ENCODE data around the gene GPI. TPM values are rescaled to one million over a fixed set of nuclear protein-coding genes. Genes with fewer than 3 reads are reported as not detected.

GPI gene
- total RNA-seq, 1 donor from 2014 or later = 213 TPM

- peaks cover 2% of the 10 kb centered on the region for H3K27me3 Mint-ChIP-seq (ENCODE audit: unreplicated experiment)
- no peak for DNase-seq
- no peak for TF ChIP-seq CTCF (IDR thresholded peaks at IDR 0.05; ENCODE audit: partially characterized antibody, unreplicated experiment)
- no peaks in the 10 kb centered on the region for H3K36me3 Mint-ChIP-seq (ENCODE audit: unreplicated experiment)
- peaks cover 4% of the 10 kb centered on the region for H3K9me3 Mint-ChIP-seq (ENCODE audit: unreplicated experiment)
- peaks cover 8% of the 10 kb centered on the region for H3K4me1 Mint-ChIP-seq (ENCODE audit: low read depth, unreplicated experiment)
- peak overlapping the region; percentile 24 for H3K27ac Mint-ChIP-seq (ENCODE audit: unreplicated experiment)
- H3K4me3 Mint-ChIP-seq (ENCODE audit: unreplicated experiment) = no peak overlapping the region
These were observed 61.2 kb downstream of the GPI start for GRCh38 chr19:34426096-34426661.

GRCh38 chr19:34428549-34429285 is 63.7 kb downstream of the GPI start:
- Mint-ChIP-seq H3K27me3 (ENCODE audit: unreplicated experiment) (peaks cover 2% of the 10 kb centered on the region), H3K27ac (ENCODE audit: unreplicated experiment) (peak overlapping the region; percentile 84), H3K36me3 (ENCODE audit: unreplicated experiment) (no peaks in the 10 kb centered on the region), H3K4me3 (ENCODE audit: unreplicated experiment) (peak overlapping the region; percentile 97), H3K4me1 (ENCODE audit: low read depth, unreplicated experiment) (peaks cover 12% of the 10 kb centered on the region), H3K9me3 (ENCODE audit: unreplicated experiment) (peaks cover 4% of the 10 kb centered on the region)
- TF ChIP-seq CTCF (IDR thresholded peaks at IDR 0.05; ENCODE audit: partially characterized antibody, unreplicated experiment) = no peak
- peak; percentile 29 for DNase-seq

- no peaks in the 10 kb centered on the region for H3K36me3 Mint-ChIP-seq (ENCODE audit: unreplicated experiment)
- peaks cover 12% of the 10 kb centered on the region for H3K4me1 Mint-ChIP-seq (ENCODE audit: low read depth, unreplicated experiment)
- peaks cover 2% of the 10 kb centered on the region for H3K27me3 Mint-ChIP-seq (ENCODE audit: unreplicated experiment)
- TF ChIP-seq CTCF (IDR thresholded peaks at IDR 0.05; ENCODE audit: partially characterized antibody, unreplicated experiment) = no peak
- peaks cover 4% of the 10 kb centered on the region for H3K9me3 Mint-ChIP-seq (ENCODE audit: unreplicated experiment)
- no peak overlapping the region for H3K27ac Mint-ChIP-seq (ENCODE audit: unreplicated experiment)
- DNase-seq = no peak
- peak overlapping the region; percentile 97 for H3K4me3 Mint-ChIP-seq (ENCODE audit: unreplicated experiment)
These were observed 64.6 kb downstream of the GPI start for GRCh38 chr19:34429553-34429952.

GRCh38 chr19:34430738-34431625 is 66.0 kb downstream of the GPI start:
- H3K4me3 Mint-ChIP-seq (ENCODE audit: unreplicated experiment) = peak overlapping the region; percentile 56
- H3K9me3 Mint-ChIP-seq (ENCODE audit: unreplicated experiment) = peaks cover 4% of the 10 kb centered on the region
- H3K4me1 Mint-ChIP-seq (ENCODE audit: low read depth, unreplicated experiment) = peaks cover 12% of the 10 kb centered on the region
- H3K27me3 Mint-ChIP-seq (ENCODE audit: unreplicated experiment) = peaks cover 2% of the 10 kb centered on the region
- DNase-seq = no peak
- H3K36me3 Mint-ChIP-seq (ENCODE audit: unreplicated experiment) = no peaks in the 10 kb centered on the region
- H3K27ac Mint-ChIP-seq (ENCODE audit: unreplicated experiment) = no peak overlapping the region
- peak; percentile 59 for TF ChIP-seq CTCF (IDR thresholded peaks at IDR 0.05; ENCODE audit: partially characterized antibody, unreplicated experiment)

Measured in glutamatergic neuron (in vitro differentiated cells).